Coronary artery (tissue), 2 donors: ENCODE data around the gene PRAMEF20.
"Not testable (repeated sequence)": the region's sequence is repeated elsewhere in the genome, so short reads cannot be mapped to it uniquely, and the experiment has no call there.

ENCODE experiments used
- DNase-seq: peaks from one replicate; pipeline ENCODE4 v3.0.0-alpha.2; 2017; ENCODE audit warnings: low spot score
- H3K27ac ChIP-seq, 2 donors: fragments of 200-600 bp; sonication (generic); one replicate each; pipeline ENCODE4 v1.5.1; 2016 to 2019
- H3K4me3 ChIP-seq: fragments of 200-600 bp; sonication (generic); 2 replicates; pipeline ENCODE4 v1.5.1; 2016; ENCODE audit warnings: mild to moderate bottlenecking, moderate library complexity
- TF ChIP-seq, protein P1 (sequence below): fragments of 200-600 bp; sonication (generic); IDR thresholded peaks from one replicate; pipeline ENCODE4 v1.5.1; 2019; ENCODE audit warnings: antibody characterized with exemption

The PRAMEF20 gene

DNA sequence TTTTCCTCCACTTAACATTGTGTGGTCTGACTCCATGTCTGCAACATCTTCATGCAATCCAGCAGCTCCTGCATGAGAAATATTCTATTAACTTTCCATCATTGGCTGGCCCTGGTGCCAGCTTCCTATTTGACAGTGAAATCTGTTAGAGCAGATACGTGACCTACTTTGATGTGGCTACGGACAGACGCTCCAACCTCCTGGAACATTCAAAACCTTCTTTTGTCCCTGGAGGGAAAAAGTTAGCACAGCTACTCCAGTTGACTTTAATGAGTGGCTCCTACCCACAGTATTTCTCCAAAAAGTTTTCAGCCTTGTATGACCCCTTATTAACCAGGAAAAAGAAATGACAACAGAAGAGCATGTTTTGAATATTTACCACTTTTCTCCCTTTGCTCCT lies 22.0 kb downstream of the PRAMEF20 start:
- no peak for DNase-seq
- Histone ChIP-seq H3K4me3 (no peak overlapping the region), H3K27ac (no peak overlapping the region)
- TF ChIP-seq, protein P1, sequence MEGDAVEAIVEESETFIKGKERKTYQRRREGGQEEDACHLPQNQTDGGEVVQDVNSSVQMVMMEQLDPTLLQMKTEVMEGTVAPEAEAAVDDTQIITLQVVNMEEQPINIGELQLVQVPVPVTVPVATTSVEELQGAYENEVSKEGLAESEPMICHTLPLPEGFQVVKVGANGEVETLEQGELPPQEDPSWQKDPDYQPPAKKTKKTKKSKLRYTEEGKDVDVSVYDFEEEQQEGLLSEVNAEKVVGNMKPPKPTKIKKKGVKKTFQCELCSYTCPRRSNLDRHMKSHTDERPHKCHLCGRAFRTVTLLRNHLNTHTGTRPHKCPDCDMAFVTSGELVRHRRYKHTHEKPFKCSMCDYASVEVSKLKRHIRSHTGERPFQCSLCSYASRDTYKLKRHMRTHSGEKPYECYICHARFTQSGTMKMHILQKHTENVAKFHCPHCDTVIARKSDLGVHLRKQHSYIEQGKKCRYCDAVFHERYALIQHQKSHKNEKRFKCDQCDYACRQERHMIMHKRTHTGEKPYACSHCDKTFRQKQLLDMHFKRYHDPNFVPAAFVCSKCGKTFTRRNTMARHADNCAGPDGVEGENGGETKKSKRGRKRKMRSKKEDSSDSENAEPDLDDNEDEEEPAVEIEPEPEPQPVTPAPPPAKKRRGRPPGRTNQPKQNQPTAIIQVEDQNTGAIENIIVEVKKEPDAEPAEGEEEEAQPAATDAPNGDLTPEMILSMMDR, result no peak

DNA sequence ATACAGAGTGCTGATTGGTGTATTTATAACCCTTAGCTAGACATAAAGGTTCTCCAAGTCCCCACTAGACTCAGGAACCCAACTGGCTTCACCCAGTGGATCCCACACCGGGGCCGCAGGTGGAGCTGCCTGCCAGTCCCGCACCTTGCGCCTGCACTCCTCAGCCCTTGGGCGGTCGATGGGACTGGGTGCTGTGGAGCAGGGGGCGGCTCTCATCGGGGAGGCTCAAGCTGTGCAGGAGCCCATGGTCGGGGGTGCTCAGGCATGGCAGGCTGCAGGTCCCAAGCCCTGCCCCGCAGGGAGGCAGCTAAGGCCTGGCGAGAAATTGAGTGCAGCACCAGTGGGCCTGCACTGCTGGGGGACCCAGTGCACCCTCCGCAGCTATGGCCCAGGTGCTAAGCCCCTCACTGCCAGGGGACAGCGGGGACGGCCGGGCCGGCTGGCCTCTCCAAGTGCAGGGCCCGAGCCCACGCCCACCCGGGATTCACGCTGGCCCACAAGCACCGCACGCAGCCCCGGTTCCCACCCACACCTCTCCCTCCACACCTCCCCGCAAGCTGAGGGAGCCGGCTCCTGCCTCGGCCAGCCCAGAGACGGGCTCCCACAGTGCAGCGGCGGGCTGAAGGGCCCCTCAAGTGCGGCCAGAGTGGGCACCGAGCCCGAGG lies 23.6 kb downstream of the PRAMEF20 start:
- H3K4me3 ChIP-seq, DNase-seq, H3K27ac ChIP-seq: not testable (repeated sequence)

DNA sequence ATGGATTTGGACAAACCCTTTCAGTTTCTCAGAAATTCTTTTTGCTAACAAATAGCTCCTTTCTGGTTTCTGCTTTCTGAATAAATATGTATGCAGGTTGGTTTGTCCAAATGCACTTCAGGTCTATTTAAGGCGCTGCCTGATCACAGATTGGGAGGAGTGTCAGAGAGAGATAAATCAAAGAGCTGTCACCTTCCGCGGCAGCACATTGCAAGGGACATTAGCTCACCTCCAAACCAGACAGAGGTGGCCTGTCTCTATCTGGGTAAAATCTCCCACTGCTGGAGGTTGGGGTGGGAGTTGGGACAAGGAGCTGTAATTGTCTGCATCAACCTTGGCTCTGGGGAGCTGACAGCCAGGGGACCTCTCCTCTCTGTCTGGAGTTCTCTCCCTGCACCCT lies 25.2 kb downstream of the PRAMEF20 start:
- TF ChIP-seq, protein P1, result no peak
- H3K27ac ChIP-seq, result no peak overlapping the region
- no peak overlapping the region for H3K4me3 ChIP-seq
- no peak for DNase-seq

DNA sequence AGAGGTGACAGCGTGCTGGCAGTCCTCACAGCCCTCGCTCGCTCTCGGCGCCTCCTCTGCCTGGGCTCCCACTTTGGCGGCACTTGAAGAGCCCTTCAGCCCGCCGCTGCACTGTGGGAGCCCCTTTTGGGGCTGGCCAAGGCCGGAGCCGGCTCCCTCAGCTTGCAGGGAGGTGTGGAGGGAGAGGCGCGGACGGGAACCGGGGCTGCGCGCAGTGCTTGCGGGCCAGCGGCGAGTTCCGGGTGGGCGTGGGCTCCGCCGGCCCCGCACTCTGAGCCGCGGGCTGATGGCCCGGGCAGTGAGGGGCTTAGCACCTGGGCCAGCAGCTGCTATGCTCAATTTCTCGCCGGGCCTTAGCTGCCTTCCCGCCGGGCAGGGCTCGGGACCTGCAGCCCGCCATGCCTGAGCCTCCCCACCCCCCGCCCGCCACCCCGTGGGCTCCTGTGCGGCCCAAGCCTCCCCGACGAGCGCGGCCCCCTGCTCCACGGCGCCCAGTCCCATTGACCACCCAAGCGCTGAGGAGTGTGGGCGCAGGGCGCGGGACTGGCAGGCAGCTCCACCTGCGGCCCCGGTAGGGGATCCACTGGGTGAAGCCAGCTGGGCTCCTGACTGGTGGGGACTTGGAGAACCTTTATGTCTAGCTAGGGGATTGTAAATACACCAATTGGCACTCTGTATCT lies 29.0 kb downstream of the PRAMEF20 start:
- not testable (repeated sequence) for H3K4me3 ChIP-seq, H3K27ac ChIP-seq, DNase-seq

DNA sequence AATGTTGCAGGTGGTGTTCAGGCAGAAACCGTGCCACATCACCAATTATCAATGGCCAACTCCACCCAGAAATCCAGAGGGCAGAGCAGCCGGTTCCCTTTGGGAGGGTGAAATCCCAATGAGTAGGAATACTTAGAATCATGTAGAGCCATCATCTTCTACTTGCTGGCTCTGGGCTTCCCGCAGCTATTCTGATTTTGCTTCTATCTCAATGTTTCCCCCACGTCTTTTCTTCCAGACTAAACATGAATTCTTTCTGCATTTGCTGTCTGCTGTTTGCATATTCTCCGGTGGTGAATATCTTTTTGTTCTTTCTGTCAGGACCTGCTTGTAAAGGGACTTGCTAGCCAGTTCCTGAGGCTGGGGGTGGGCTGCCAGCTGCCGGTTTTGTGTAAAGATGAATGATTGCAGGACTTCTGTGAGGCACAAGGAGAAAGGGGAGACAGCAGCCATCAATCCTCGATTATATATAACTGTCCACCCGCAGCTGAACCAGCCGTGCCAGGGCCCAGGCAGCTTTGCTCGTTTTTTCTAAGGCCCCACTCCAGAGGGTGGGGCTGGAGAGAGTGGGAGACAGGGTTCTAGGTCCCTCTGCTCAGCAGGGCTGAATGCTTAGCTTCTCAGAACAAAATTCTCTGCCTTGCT lies 33.2 kb downstream of the PRAMEF20 start:
- H3K27ac ChIP-seq, result no peak overlapping the region
- no peak for DNase-seq
- TF ChIP-seq, protein P1, result no peak
- H3K4me3 ChIP-seq, result no peak overlapping the region

DNA sequence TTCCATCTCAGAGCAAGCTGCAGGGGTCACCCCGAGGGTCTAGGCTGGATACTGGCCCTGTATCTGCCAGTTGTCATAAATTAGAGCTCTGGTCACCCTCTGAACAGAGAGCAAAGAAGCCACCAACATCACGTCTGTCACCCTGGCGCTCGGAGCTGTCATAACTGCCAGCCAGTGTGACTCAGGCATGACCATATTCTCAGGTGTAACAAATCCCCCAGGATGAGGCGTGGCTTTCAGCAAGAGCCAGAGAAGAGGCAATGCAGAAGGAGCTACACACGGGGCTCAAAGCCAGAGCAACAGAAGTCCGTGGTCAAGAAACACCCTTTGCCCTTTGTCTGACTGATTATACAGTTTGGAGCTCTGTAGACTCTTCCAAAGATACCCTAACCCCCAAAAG lies 40.0 kb downstream of the PRAMEF20 start:
- no peak for DNase-seq
- H3K4me3 ChIP-seq, result no peak overlapping the region
- no peak overlapping the region for H3K27ac ChIP-seq
- TF ChIP-seq, protein P1, result no peak

DNA sequence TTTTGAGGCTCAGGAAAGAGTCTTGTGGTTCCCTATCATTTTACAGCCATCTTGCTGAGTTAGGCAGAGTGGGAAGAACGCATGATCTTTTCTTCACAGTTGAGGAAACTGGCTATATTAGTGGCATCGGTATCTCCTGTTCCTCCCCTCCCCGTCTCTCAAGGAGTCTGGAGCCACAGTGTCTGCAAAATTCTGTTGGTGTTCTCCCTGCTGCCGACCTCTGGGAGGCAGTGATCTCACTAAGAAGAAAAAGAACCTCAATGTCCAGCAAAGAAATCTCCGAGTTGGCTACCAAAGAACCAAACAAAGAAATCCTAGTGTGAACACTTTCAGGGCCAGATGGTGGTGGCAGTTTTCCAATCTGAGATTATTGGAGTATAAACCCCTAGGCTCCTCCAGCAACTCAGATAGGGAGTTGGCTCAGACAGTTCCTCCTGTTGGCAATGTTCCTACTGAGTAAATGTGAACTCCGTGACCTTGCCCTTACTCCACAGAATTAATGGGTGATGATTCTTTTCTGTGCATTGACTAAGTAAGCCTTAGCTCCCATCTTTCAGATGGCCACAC lies 41.2 kb downstream of the PRAMEF20 start:
- Histone ChIP-seq H3K4me3 (no peak overlapping the region), H3K27ac (no peak overlapping the region)
- no peak for DNase-seq
- TF ChIP-seq, protein P1, result no peak
